ENCODE data around the gene AP1S2. TPM values are rescaled to one million over a fixed set of nuclear protein-coding genes. Genes with fewer than 3 reads are reported as not detected.
"Not testable (repeated sequence)": the region's sequence is repeated elsewhere in the genome, so short reads cannot be mapped to it uniquely, and the experiment has no call there.

AP1S2 gene
- total RNA-seq, 1 experiment from 2014 or later = 28.2 TPM

DNA sequence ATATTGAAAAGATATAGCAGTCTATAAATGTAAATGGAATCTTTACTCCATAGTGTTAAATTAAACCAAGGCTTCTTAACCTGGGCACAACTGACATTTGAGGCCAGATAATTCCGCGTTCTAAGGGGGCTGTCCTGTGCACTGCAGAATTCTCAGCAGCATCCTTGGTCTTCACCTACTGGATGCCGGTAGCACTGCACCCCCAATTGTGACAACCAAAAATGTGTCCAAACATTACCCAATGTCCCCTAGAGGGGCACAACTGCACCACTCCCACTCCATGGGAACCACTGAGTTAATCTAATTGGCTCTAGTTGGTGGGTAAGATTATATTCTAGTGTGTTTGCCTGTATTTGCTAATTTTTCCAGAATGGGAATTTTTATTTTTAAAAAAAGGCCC lies 16.6 kb downstream of the AP1S2 start:
- DNase-seq = peak; percentile 10
- Histone ChIP-seq H3K4me3 (ENCODE audit: low read length) (no peak overlapping the region), H3K4me2 (ENCODE audit: low read length) (no peak overlapping the region), H3K9ac (ENCODE audit: low read length) (no peak overlapping the region), H3K9me2 (replicated peaks; ENCODE audit: low read length) (no peaks in the 10 kb centered on the region), H3K27ac (ENCODE audit: low read length) (no peak overlapping the region), H3K4me1 (ENCODE audit: insufficient read depth, low read length) (no peaks in the 10 kb centered on the region), H3K27me3 (ENCODE audit: low read length) (no peaks in the 10 kb centered on the region), H3F3A (ENCODE audit: low read length, unreplicated experiment) (no peaks in the 10 kb centered on the region), H3K36me3 (ENCODE audit: low read depth, low read length) (no peaks in the 10 kb centered on the region; the same call in 1 of the 2 replicates), H3K9me3 (ENCODE audit: low read length) (no peaks in the 10 kb centered on the region), H4K20me1 (ENCODE audit: low read length) (no peaks in the 10 kb centered on the region), H3K79me2 (ENCODE audit: low read length) (no peaks in the 10 kb centered on the region), H2AFZ (ENCODE audit: low read length) (no peak overlapping the region)
- no peak; the same call in 1 of the 2 replicates for ATAC-seq
- ChIA-PET POLR2A (ENCODE audit: unreplicated experiment) (no interaction called here), CTCF (no interaction called here)
- intact Hi-C loops (cut with micrococcal nuclease) = no loop called here
- no TSS peak for BruUV-seq (replicated peaks)
- TF ChIP-seq, protein P1, sequence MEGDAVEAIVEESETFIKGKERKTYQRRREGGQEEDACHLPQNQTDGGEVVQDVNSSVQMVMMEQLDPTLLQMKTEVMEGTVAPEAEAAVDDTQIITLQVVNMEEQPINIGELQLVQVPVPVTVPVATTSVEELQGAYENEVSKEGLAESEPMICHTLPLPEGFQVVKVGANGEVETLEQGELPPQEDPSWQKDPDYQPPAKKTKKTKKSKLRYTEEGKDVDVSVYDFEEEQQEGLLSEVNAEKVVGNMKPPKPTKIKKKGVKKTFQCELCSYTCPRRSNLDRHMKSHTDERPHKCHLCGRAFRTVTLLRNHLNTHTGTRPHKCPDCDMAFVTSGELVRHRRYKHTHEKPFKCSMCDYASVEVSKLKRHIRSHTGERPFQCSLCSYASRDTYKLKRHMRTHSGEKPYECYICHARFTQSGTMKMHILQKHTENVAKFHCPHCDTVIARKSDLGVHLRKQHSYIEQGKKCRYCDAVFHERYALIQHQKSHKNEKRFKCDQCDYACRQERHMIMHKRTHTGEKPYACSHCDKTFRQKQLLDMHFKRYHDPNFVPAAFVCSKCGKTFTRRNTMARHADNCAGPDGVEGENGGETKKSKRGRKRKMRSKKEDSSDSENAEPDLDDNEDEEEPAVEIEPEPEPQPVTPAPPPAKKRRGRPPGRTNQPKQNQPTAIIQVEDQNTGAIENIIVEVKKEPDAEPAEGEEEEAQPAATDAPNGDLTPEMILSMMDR (conservative IDR thresholded peaks at IDR 0.05; ENCODE audit: low read depth, low read length) = peak; percentile 35; the same call in 1 of the 2 replicates
- TF ChIP-seq EZH2 (IDR thresholded peaks at IDR 0.05; ENCODE audit: low read length, unreplicated experiment) = no peak

DNA sequence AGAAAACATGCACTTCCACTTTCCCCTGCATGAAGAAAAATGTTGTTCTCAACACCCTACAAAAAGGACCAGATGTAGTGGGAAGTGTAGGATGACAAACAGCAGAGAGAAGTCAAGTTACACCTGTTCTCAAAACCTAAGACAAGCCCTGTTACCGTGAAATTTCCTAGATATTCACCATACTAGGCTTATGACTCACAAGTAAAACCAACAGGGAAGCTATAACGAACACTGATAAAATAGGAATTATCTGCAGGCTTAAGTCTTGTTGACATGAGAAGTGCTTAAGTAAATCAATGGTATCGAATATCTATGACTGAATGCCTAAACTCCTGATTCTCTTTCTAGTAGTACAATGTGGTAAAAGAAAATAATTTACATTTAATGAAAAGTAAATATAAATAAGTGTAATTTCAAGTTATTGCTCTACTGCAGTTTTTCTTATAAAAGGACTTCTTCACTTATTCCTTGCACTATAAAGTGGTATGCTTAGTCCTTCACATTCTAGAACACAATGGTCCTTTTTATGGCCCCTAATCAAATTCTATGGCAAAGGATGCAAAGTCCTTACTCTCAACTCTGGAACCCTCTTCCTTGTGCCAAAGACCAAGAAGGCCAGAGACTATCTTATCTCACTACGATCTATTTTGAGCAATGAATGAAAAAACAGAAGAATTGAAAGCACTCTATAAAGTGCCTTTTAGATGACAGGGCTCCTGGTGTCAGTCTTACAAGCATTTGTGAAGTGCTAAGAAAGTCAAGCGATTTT lies 19.6 kb downstream of the AP1S2 start:
- Histone ChIP-seq H3K27me3 (ENCODE audit: low read length) (no peaks in the 10 kb centered on the region), H3K27ac (ENCODE audit: low read length) (no peak overlapping the region), H3K9me3 (ENCODE audit: low read length) (no peaks in the 10 kb centered on the region), H3K4me2 (ENCODE audit: low read length) (no peak overlapping the region), H3K4me3 (ENCODE audit: low read length) (no peak overlapping the region), H3K9me2 (replicated peaks; ENCODE audit: low read length) (no peaks in the 10 kb centered on the region), H3K4me1 (ENCODE audit: insufficient read depth, low read length) (no peaks in the 10 kb centered on the region), H2AFZ (ENCODE audit: low read length) (no peak overlapping the region), H3F3A (ENCODE audit: low read length, unreplicated experiment) (no peaks in the 10 kb centered on the region), H3K79me2 (ENCODE audit: low read length) (no peaks in the 10 kb centered on the region), H3K36me3 (ENCODE audit: low read depth, low read length) (no peaks in the 10 kb centered on the region; the same call in 1 of the 2 replicates), H3K9ac (ENCODE audit: low read length) (no peak overlapping the region), H4K20me1 (ENCODE audit: low read length) (no peaks in the 10 kb centered on the region)
- intact Hi-C loops (cut with micrococcal nuclease) = no loop called here
- TF ChIP-seq, protein P1 (conservative IDR thresholded peaks at IDR 0.05; ENCODE audit: low read depth, low read length) = no peak
- no peak for TF ChIP-seq EZH2 (IDR thresholded peaks at IDR 0.05; ENCODE audit: low read length, unreplicated experiment)
- TF ChIP-seq EZH2phosphoT487 (IDR thresholded peaks at IDR 0.05; ENCODE audit: borderline replicate concordance, low read length) = no peak
- no TSS peak for BruUV-seq (replicated peaks)
- POLR2A ChIA-PET (ENCODE audit: unreplicated experiment) = no interaction called here
- DNase-seq (peak; percentile 58), ATAC-seq (peak; percentile 64)
- CTCF ChIA-PET = interaction anchor here (0.5 kb wide), 2 partner anchors 136 to 343 kb away, joined by 3 read pairs; no protein-coding TSS in a partner anchor

DNA sequence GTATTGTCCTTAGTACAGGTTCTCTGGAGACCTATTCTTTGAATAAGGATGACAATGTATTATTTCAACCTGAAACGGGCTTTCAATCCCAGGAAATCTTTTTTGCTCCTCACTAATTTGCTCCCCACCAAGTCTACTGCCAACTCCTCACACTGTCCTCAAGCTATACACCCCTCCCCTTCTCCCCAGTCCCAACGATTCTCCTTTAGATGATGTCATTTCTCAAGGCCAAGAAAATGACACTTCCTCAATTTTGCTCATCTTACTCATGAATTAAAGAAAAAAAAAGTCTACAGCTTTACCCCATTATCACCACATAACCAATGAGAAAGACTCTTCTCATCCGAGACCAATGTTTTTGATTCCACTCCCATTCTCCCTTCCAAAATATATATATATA lies 20.6 kb downstream of the AP1S2 start:
- CTCF ChIA-PET = no interaction called here
- BruUV-seq (replicated peaks) = no TSS peak
- Histone ChIP-seq H4K20me1 (ENCODE audit: low read length) (no peaks in the 10 kb centered on the region), H3K36me3 (ENCODE audit: low read depth, low read length) (no peaks in the 10 kb centered on the region; the same call in 1 of the 2 replicates), H3K4me3 (ENCODE audit: low read length) (no peak overlapping the region), H3K9me3 (ENCODE audit: low read length) (no peaks in the 10 kb centered on the region), H3K9me2 (replicated peaks; ENCODE audit: low read length) (no peaks in the 10 kb centered on the region), H3K27ac (ENCODE audit: low read length) (no peak overlapping the region), H3K27me3 (ENCODE audit: low read length) (no peaks in the 10 kb centered on the region), H2AFZ (ENCODE audit: low read length) (no peak overlapping the region), H3K4me1 (ENCODE audit: insufficient read depth, low read length) (no peaks in the 10 kb centered on the region), H3K9ac (ENCODE audit: low read length) (no peak overlapping the region), H3K4me2 (ENCODE audit: low read length) (no peak overlapping the region), H3F3A (ENCODE audit: low read length, unreplicated experiment) (no peaks in the 10 kb centered on the region), H3K79me2 (ENCODE audit: low read length) (no peaks in the 10 kb centered on the region)
- no peak for DNase-seq
- no peak for TF ChIP-seq EZH2phosphoT487 (IDR thresholded peaks at IDR 0.05; ENCODE audit: borderline replicate concordance, low read length)
- no peak for TF ChIP-seq EZH2 (IDR thresholded peaks at IDR 0.05; ENCODE audit: low read length, unreplicated experiment)
- TF ChIP-seq, protein P1 (conservative IDR thresholded peaks at IDR 0.05; ENCODE audit: low read depth, low read length) = no peak
- no peak for ATAC-seq
- POLR2A ChIA-PET (ENCODE audit: unreplicated experiment) = no interaction called here
- intact Hi-C loops (cut with micrococcal nuclease) = no loop called here

DNA sequence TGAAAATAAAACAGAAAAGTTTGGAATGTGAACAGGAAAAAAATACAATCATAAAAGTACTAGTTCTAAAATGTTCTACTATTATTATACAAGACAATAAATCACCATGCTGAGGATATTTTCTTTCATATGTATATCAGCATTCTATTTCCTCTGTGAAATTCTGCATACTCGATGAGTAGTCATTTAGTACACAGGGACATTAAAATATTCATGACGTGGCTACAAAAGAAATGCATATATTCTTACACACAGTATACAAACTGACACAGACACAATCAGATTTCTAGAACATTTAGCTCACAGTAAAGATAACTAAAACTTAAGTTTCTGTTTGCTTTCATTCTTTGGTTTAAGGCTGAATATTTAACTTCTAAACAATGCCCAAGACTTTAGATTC lies 23.3 kb downstream of the AP1S2 start:
- H3K4me2 ChIP-seq (ENCODE audit: low read length); BruUV-seq (replicated peaks); ATAC-seq; intact Hi-C loops (cut with micrococcal nuclease); H3K4me1 ChIP-seq (ENCODE audit: insufficient read depth, low read length); H3K9me2 ChIP-seq (replicated peaks; ENCODE audit: low read length); H3K79me2 ChIP-seq (ENCODE audit: low read length); H3K27me3 ChIP-seq (ENCODE audit: low read length); H3F3A ChIP-seq (ENCODE audit: low read length, unreplicated experiment); H3K27ac ChIP-seq (ENCODE audit: low read length); POLR2A ChIA-PET (ENCODE audit: unreplicated experiment); DNase-seq; H4K20me1 ChIP-seq (ENCODE audit: low read length); CTCF ChIA-PET; H2AFZ ChIP-seq (ENCODE audit: low read length); H3K4me3 ChIP-seq (ENCODE audit: low read length); H3K36me3 ChIP-seq (ENCODE audit: low read depth, low read length); H3K9me3 ChIP-seq (ENCODE audit: low read length); H3K9ac ChIP-seq (ENCODE audit: low read length): not testable (repeated sequence)

Data from PC-3 (cell line).